Dermis microvascular lymphatic vessel endothelial cell (primary cell): ENCODE measurements around the gene WDR7. TPM values are rescaled to one million over a fixed set of nuclear protein-coding genes. Genes with fewer than 3 reads are reported as not detected.

Experiments used
- DNase-seq, 2 donors: peaks; one replicate each; pipeline versions ENCODE4 v3.0.0 to v3.0.0-alpha.2; 2010; ENCODE audit warnings: low read depth in 2 of 2
- total RNA-seq: library from RNA; depleted of rRNA; stranded (reverse); fragments of >200 nt; gene quantifications from 2 replicates; pipeline ENCODE4 v1.2.1, GENCODE V29; 2014

The WDR7 gene
- total RNA-seq, 1 donor from 2014 or later = 19.6 TPM

- DNase-seq = no peak
These were observed 336.1 kb downstream of the WDR7 start for GRCh38 chr18:56987236-56987635.

GRCh38 chr18:56988022-56988421 lies 336.9 kb downstream of the WDR7 start:
- DNase-seq = no peak

GRCh38 chr18:56990678-56991077 lies 339.5 kb downstream of the WDR7 start:
- no peak for DNase-seq

- no peak for DNase-seq
These were observed 341.6 kb downstream of the WDR7 start for GRCh38 chr18:56992777-56993176.

- DNase-seq = no peak
These were observed 344.5 kb downstream of the WDR7 start for GRCh38 chr18:56995579-56996188.

GRCh38 chr18:56997200-56997599 lies 346.0 kb downstream of the WDR7 start:
- DNase-seq = no peak

GRCh38 chr18:56999823-57000222 lies 348.7 kb downstream of the WDR7 start:
- DNase-seq = no peak

GRCh38 chr18:57002627-57003026 lies 351.5 kb downstream of the WDR7 start:
- DNase-seq = no peak

GRCh38 chr18:57003342-57003741 lies 352.2 kb downstream of the WDR7 start:
- no peak for DNase-seq

- peak; percentile 64 to 80 for DNase-seq
These were observed 353.4 kb downstream of the WDR7 start for GRCh38 chr18:57004366-57005121.

- no peak for DNase-seq
These were observed 357.0 kb downstream of the WDR7 start for GRCh38 chr18:57008001-57008686.

- no peak for DNase-seq
These were observed 358.7 kb downstream of the WDR7 start for GRCh38 chr18:57009844-57010243.

GRCh38 chr18:57014772-57015413 lies 363.7 kb downstream of the WDR7 start:
- no peak for DNase-seq

GRCh38 chr18:57015451-57015850 lies 364.3 kb downstream of the WDR7 start:
- no peak for DNase-seq

- DNase-seq = no peak
These were observed 367.7 kb downstream of the WDR7 start for GRCh38 chr18:57018845-57019244.

GRCh38 chr18:57022716-57023115 lies 371.6 kb downstream of the WDR7 start:
- no peak for DNase-seq

- no peak for DNase-seq
These were observed 372.2 kb downstream of the WDR7 start for GRCh38 chr18:57023275-57023882.

- no peak for DNase-seq
These were observed 374.4 kb downstream of the WDR7 start for GRCh38 chr18:57025540-57025939.

- DNase-seq = no peak
These were observed 375.2 kb downstream of the WDR7 start for GRCh38 chr18:57026316-57026715.

- DNase-seq = no peak
These were observed 376.1 kb downstream of the WDR7 start for GRCh38 chr18:57027190-57027708.

GRCh38 chr18:57029761-57030160 lies 378.6 kb downstream of the WDR7 start:
- DNase-seq = no peak

- no peak for DNase-seq
These were observed 379.3 kb downstream of the WDR7 start for GRCh38 chr18:57030417-57030816.
